GM12878 (cell line): ENCODE data around the gene MACROD2.

Experiments used
- CREB1 ChIP-seq: IDR thresholded peaks from 2 replicates; pipeline ENCODE4 v1.6.1; 2012; ENCODE audit warnings: low read depth, mild to moderate bottlenecking, inconsistent platforms
- FOS ChIP-seq: IDR thresholded peaks from 3 replicates; pipeline ENCODE4 v1.6.1; 2011; ENCODE audit warnings: borderline replicate concordance; ENCODE audit not compliant: insufficient read length; ENCODE audit errors: extremely low read depth
- KLF5 ChIP-seq: fragments of 450-650 bp; IDR thresholded peaks from 2 replicates; pipeline ENCODE4 v1.6.1; 2014; ENCODE audit warnings: mild to moderate bottlenecking; ENCODE audit not compliant: partially characterized antibody
- MXI1 ChIP-seq: fragments of 150-350 bp; IDR thresholded peaks from 2 replicates; pipeline ENCODE4 v1.6.1; 2011; ENCODE audit warnings: low read depth, mild to moderate bottlenecking, inconsistent platforms, low read length, improper control_type of control experiment
- POLR2AphosphoS5 ChIP-seq: IDR thresholded peaks from 2 replicates; pipeline ENCODE4 v1.6.1; 2011; ENCODE audit warnings: mild to moderate bottlenecking, low read length, inconsistent platforms
- RFX5 ChIP-seq: IDR thresholded peaks from 2 replicates; pipeline ENCODE4 v1.6.1; 2011; ENCODE audit warnings: low read depth, low read length, improper control_type of control experiment
- TAF1 ChIP-seq: IDR thresholded peaks from 2 replicates; pipeline ENCODE4 v1.6.1; 2011; ENCODE audit warnings: mild to moderate bottlenecking, low read depth, low read length, borderline replicate concordance
- TCF12 ChIP-seq: IDR thresholded peaks from 2 replicates; pipeline ENCODE4 v1.6.1; 2011; ENCODE audit warnings: low read depth, mild to moderate bottlenecking, low read length
- ZBED1 ChIP-seq: IDR thresholded peaks from 2 replicates; pipeline ENCODE4 v1.6.1; 2016; ENCODE audit warnings: borderline replicate concordance
- ZZZ3 ChIP-seq: IDR thresholded peaks from 2 replicates; pipeline ENCODE4 v1.6.1; 2011; ENCODE audit warnings: low read depth; ENCODE audit not compliant: control insufficient read depth, insufficient read length
- TF ChIP-seq, protein P1 (sequence below): IDR thresholded peaks from 2 replicates; pipeline ENCODE4 v1.6.1; 2012; ENCODE audit warnings: low read depth, low read length, improper control_type of control experiment
- TF ChIP-seq, protein P2 (sequence below), 3 experiments: IDR thresholded peaks in 2 of 3; conservative IDR thresholded peaks in 1 of 3; 2 replicates each; pipeline ENCODE4 v1.5.1; 2011; ENCODE audit warnings: low read depth in 3 of 3, low read length in 3 of 3, mild to moderate bottlenecking in 3 of 3, control low read depth in 2 of 3, moderate library complexity in 2 of 3, inconsistent platforms in 1 of 3, mixed read lengths in 1 of 3; ENCODE audit not compliant: control insufficient read depth in 2 of 3, insufficient read depth in 1 of 3; ENCODE audit errors: extremely low read depth in 1 of 3
- TF ChIP-seq, protein P3 (sequence below): IDR thresholded peaks from 2 replicates; pipeline ENCODE4 v1.6.1; 2011; ENCODE audit warnings: borderline replicate concordance, low read depth, mild to moderate bottlenecking, moderate library complexity, mixed read lengths, low read length; ENCODE audit not compliant: insufficient read depth; ENCODE audit errors: extremely low read length

DNA sequence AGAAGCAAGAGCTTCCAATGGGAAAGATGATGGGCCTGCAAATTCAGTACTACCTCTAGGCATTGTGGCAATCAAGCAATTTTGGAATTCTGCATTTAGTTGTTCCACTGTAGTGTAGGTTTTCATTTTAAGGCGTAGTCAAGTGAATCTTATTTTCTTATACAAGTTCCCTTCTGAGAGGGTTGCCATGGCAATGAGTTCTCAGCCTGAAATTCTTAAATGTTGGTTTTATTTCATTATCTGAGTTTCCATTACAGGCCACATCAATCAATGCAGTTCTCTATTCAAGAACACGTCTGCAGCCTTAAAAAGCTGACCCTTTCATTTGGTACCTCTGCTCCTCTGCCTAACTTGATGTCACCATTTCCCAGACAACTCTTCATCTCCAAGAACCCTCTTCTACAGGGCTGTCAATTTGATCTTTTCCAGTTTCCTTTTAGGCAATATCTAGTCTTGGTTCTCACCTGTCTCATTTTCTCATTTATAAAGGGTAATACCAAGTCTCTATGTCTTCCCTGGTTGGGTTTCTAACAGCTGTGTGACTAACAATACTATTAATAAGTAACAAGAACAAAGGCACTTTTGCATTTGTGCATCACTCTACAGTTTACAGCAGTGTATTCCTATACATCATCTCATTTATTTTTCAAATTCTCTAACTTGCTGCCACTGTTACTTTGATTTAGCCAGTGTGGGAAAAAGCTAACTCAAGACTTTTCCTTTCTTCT lies 1240.3 kb downstream of the MACROD2 start:
- no peak for TF ChIP-seq FOS
- no peak for TF ChIP-seq KLF5
- TF ChIP-seq, protein P1, sequence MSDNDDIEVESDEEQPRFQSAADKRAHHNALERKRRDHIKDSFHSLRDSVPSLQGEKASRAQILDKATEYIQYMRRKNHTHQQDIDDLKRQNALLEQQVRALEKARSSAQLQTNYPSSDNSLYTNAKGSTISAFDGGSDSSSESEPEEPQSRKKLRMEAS, result no peak
- TF ChIP-seq TCF12, result no peak
- no peak for TF ChIP-seq POLR2AphosphoS5
- TF ChIP-seq TAF1, result no peak
- no peak for TF ChIP-seq MXI1
- TF ChIP-seq, protein P2, sequence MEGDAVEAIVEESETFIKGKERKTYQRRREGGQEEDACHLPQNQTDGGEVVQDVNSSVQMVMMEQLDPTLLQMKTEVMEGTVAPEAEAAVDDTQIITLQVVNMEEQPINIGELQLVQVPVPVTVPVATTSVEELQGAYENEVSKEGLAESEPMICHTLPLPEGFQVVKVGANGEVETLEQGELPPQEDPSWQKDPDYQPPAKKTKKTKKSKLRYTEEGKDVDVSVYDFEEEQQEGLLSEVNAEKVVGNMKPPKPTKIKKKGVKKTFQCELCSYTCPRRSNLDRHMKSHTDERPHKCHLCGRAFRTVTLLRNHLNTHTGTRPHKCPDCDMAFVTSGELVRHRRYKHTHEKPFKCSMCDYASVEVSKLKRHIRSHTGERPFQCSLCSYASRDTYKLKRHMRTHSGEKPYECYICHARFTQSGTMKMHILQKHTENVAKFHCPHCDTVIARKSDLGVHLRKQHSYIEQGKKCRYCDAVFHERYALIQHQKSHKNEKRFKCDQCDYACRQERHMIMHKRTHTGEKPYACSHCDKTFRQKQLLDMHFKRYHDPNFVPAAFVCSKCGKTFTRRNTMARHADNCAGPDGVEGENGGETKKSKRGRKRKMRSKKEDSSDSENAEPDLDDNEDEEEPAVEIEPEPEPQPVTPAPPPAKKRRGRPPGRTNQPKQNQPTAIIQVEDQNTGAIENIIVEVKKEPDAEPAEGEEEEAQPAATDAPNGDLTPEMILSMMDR (IDR thresholded peaks at IDR 0.05 in 2 of 3, conservative IDR thresholded peaks at IDR 0.05 in 1 of 3; ENCODE audit: control insufficient read depth in 2 of 3, extremely low read depth in 1 of 3, insufficient read depth in 1 of 3, low read depth in 3 of 3, low read length in 3 of 3), result no peak
- no peak for TF ChIP-seq CREB1
- TF ChIP-seq, protein P3, sequence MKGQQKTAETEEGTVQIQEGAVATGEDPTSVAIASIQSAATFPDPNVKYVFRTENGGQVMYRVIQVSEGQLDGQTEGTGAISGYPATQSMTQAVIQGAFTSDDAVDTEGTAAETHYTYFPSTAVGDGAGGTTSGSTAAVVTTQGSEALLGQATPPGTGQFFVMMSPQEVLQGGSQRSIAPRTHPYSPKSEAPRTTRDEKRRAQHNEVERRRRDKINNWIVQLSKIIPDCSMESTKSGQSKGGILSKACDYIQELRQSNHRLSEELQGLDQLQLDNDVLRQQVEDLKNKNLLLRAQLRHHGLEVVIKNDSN, result no peak
- no peak for TF ChIP-seq RFX5
- TF ChIP-seq ZZZ3, result no peak
- TF ChIP-seq ZBED1, result no peak
